ENCODE measurements around the gene GMPR2. TPM values are rescaled to one million over a fixed set of nuclear protein-coding genes. Genes with fewer than 3 reads are reported as not detected.

Gene GMPR2
- total and polyA plus RNA-seq, 2 of the 4 experiments (the other 2 are of a cell fraction), result 63.7 to 92.5 TPM

DNA sequence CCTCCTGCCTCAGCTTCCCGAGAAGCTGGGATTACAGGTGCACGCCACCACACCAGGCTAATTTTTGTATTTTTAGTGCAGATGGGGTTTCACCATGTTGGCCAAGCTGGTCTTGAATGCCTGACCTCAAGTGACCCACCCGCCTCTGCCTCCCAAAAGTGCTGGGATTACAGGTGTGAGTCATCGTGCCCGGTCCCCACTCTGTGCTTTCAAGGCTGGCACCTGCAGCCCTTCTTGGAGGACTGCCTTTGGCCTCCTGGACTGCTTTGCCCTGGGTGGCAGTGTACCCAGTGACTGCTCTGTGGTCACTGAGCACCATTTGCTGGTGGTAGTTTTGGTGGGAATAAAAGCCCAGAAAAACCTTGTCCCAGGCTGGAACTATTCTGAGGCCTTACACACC, 54.3 kb downstream of the GMPR2 start:
- H4K8ac ChIP-seq (ENCODE audit: low read depth in 2 of 2, low read length in 2 of 2), result no peak overlapping the region
- no peak for ATAC-seq (ENCODE audit: low read depth)
- no peak overlapping the region for H2BK120ac ChIP-seq (ENCODE audit: low read depth, low read length)
- H3K9me1 ChIP-seq (ENCODE audit: insufficient read depth, low read length), result no peaks in the 10 kb centered on the region; the same call in 1 of the 2 replicates
- DNase-seq, result no peak
- no peak overlapping the region for H4K5ac ChIP-seq (ENCODE audit: low read depth, low read length)
- H4K20me1 ChIP-seq (ENCODE audit: insufficient read depth, low read length), result no peaks in the 10 kb centered on the region; the same call in 1 of the 2 replicates
- H3K56ac ChIP-seq (ENCODE audit: extremely low read depth, insufficient read depth, low read length), result no peak overlapping the region
- TF ChIP-seq POLR2A (IDR thresholded peaks at IDR 0.05; ENCODE audit: low read depth, low read length), result no peak
- no peak for TF ChIP-seq BHLHE40 (IDR thresholded peaks at IDR 0.05; ENCODE audit: low read depth, low read length)
- TF ChIP-seq RFX5 (IDR thresholded peaks at IDR 0.05; ENCODE audit: low read depth, low read length), result no peak
- TF ChIP-seq FOS (IDR thresholded peaks at IDR 0.05; ENCODE audit: low read depth, low read length), result no peak
- no peak for TF ChIP-seq CEBPB (IDR thresholded peaks at IDR 0.05; ENCODE audit: low read depth, low read length)
- TF ChIP-seq MAFK (IDR thresholded peaks at IDR 0.05; ENCODE audit: low read depth, low read length), result no peak
- TF ChIP-seq, protein P1, sequence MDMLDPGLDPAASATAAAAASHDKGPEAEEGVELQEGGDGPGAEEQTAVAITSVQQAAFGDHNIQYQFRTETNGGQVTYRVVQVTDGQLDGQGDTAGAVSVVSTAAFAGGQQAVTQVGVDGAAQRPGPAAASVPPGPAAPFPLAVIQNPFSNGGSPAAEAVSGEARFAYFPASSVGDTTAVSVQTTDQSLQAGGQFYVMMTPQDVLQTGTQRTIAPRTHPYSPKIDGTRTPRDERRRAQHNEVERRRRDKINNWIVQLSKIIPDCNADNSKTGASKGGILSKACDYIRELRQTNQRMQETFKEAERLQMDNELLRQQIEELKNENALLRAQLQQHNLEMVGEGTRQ (IDR thresholded peaks at IDR 0.05; ENCODE audit: low read depth, low read length), result no peak
- TF ChIP-seq RCOR1 (IDR thresholded peaks at IDR 0.05; ENCODE audit: insufficient replicate concordance, low read length), result no peak
- TF ChIP-seq, protein P2, sequence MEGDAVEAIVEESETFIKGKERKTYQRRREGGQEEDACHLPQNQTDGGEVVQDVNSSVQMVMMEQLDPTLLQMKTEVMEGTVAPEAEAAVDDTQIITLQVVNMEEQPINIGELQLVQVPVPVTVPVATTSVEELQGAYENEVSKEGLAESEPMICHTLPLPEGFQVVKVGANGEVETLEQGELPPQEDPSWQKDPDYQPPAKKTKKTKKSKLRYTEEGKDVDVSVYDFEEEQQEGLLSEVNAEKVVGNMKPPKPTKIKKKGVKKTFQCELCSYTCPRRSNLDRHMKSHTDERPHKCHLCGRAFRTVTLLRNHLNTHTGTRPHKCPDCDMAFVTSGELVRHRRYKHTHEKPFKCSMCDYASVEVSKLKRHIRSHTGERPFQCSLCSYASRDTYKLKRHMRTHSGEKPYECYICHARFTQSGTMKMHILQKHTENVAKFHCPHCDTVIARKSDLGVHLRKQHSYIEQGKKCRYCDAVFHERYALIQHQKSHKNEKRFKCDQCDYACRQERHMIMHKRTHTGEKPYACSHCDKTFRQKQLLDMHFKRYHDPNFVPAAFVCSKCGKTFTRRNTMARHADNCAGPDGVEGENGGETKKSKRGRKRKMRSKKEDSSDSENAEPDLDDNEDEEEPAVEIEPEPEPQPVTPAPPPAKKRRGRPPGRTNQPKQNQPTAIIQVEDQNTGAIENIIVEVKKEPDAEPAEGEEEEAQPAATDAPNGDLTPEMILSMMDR (conservative IDR thresholded peaks at IDR 0.05; ENCODE audit: low read depth, low read length), result no peak
- TF ChIP-seq CHD1 (IDR thresholded peaks at IDR 0.05; ENCODE audit: low read depth, low read length), result no peak
- no peak for TF ChIP-seq MAZ (IDR thresholded peaks at IDR 0.05; ENCODE audit: borderline replicate concordance, low read depth, low read length)
- no peak for TF ChIP-seq NFE2L2 (IDR thresholded peaks at IDR 0.05; ENCODE audit: low read depth, low read length)
- TF ChIP-seq SMC3 (IDR thresholded peaks at IDR 0.05; ENCODE audit: low read depth, low read length), result no peak
- TF ChIP-seq MXI1 (IDR thresholded peaks at IDR 0.05; ENCODE audit: borderline replicate concordance, low read depth, low read length), result no peak
- peaks cover 0 to 7% of the 10 kb centered on the region in 2 experiments; a peak in 1 of 4 replicates for H3K79me1 ChIP-seq (ENCODE audit: low read depth in 1 of 2, low read length in 2 of 2)
- H3K18ac ChIP-seq (ENCODE audit: low read depth, low read length), result no peak overlapping the region
- CTCF ChIA-PET, result interaction anchor here (0.6 to 1.1 kb wide), 2 partner anchors 10 to 150 kb away, joined by 3 to 4 read pairs; no protein-coding TSS in a partner anchor
- no peaks in the 10 kb centered on the region for H3K9me3 ChIP-seq (ENCODE audit: control insufficient read depth, insufficient read depth, low read length)
- dilution Hi-C loops (cut with HindIII; ENCODE audit: low sequenced_read_pairs, unreplicated experiment), result no loop called here
- H3K14ac ChIP-seq (replicated peaks; ENCODE audit: low read depth, low read length), result no peak overlapping the region
- H2BK15ac ChIP-seq (ENCODE audit: low read depth, low read length), result no peak overlapping the region
- no peak overlapping the region for H2BK20ac ChIP-seq (ENCODE audit: low read depth, low read length)
- H3K27me3 ChIP-seq (ENCODE audit: control insufficient read depth, insufficient read depth, low read length), result no peaks in the 10 kb centered on the region
- no peak overlapping the region for H3K23ac ChIP-seq (ENCODE audit: low read depth, low read length)
- no peak overlapping the region for H3K4me3 ChIP-seq (ENCODE audit: insufficient read depth, low read depth, low read length)
- no peak overlapping the region for H3K27ac ChIP-seq (ENCODE audit: insufficient read depth, low read length)
- in situ Hi-C loops (cut with MboI; ENCODE audit: low sequenced_read_pairs), result no loop called here
- no peaks in the 10 kb centered on the region for H3K4me1 ChIP-seq (ENCODE audit: control insufficient read depth, insufficient read depth, low read length)
- H3K4me2 ChIP-seq (ENCODE audit: low read depth, low read length), result no peak overlapping the region
- intact Hi-C loops (cut with micrococcal nuclease), result no loop called here
- H2AFZ ChIP-seq (replicated peaks; ENCODE audit: low read length, poor library complexity), result no peak overlapping the region
- no peak overlapping the region for H3K4ac ChIP-seq (ENCODE audit: low read depth, low read length)
- H3K36me3 ChIP-seq (ENCODE audit: control insufficient read depth, insufficient read depth, low read length), result peaks cover 19% of the 10 kb centered on the region
- BruUV-seq (replicated peaks), result no TSS peak
- no peak overlapping the region for H2AK9ac ChIP-seq (replicated peaks; ENCODE audit: low read depth, low read length, poor library complexity)
- no peak overlapping the region for H4K91ac ChIP-seq (ENCODE audit: insufficient read depth, low read depth, low read length)
- no peak overlapping the region for H2BK5ac ChIP-seq (ENCODE audit: low read depth, low read length, poor library complexity, severe bottlenecking)
- POLR2A ChIA-PET (ENCODE audit: unreplicated experiment), result no interaction called here
- no peak overlapping the region for H2AK5ac ChIP-seq (ENCODE audit: low read depth, low read length)
- 100% methylated on average over 3 of the region's 5 CpGs; no CpG with 5 or more reads in 1 of the 2 experiments for WGBS, 2 experiments (ENCODE audit: extremely low coverage in 2 of 2, insufficient read length in 1 of 2)
- H3K9ac ChIP-seq (ENCODE audit: low read depth, low read length), result no peak overlapping the region

Measured in IMR-90 (cell line).